Hindlimb muscle (tissue), 1 donor: Measurements from ENCODE around the gene CDCA8. TPM values are rescaled to one million over a fixed set of nuclear protein-coding genes. Genes with fewer than 3 reads are reported as not detected.
"Not testable (repeated sequence)": the region's sequence is repeated elsewhere in the genome, so short reads cannot be mapped to it uniquely, and the experiment has no call there.

Source experiments
- DNase-seq: peaks from one replicate; pipeline ENCODE4 v3.0.0-alpha.2; 2013
- polyA plus RNA-seq: library from polyadenylated mRNA; unstranded; fragments of 120-200 nt; gene quantifications from one replicate; pipeline ENCODE4 v1.2.1, GENCODE V29; 2013; ENCODE audit not compliant: insufficient read length

Gene CDCA8
- polyA plus RNA-seq, 1 donor, result 7.1 TPM

- not testable (repeated sequence) for DNase-seq
These were observed 46.3 kb downstream of the CDCA8 start for GRCh38 chr1:37738619-37739018.

- no peak for DNase-seq
These were observed 46.9 kb downstream of the CDCA8 start for GRCh38 chr1:37739222-37739621.

GRCh38 chr1:37741130-37741529, 48.8 kb downstream of the CDCA8 start:
- DNase-seq, result no peak

- DNase-seq, result no peak
These were observed 49.3 kb downstream of the CDCA8 start for GRCh38 chr1:37741662-37742061.

GRCh38 chr1:37746806-37747205, 54.5 kb downstream of the CDCA8 start:
- no peak for DNase-seq

GRCh38 chr1:37748565-37748964, 56.2 kb downstream of the CDCA8 start:
- no peak for DNase-seq

- DNase-seq, result no peak
These were observed 59.9 kb downstream of the CDCA8 start for GRCh38 chr1:37752213-37752582.

- DNase-seq, result no peak
These were observed 60.5 kb downstream of the CDCA8 start for GRCh38 chr1:37752583-37753471.

- no peak for DNase-seq
These were observed 61.4 kb downstream of the CDCA8 start for GRCh38 chr1:37753473-37754321.

GRCh38 chr1:37755290-37755689, 63.0 kb downstream of the CDCA8 start:
- DNase-seq, result no peak

- no peak for DNase-seq
These were observed 63.7 kb downstream of the CDCA8 start for GRCh38 chr1:37755951-37756560.

Other genes starting within 250 kb of the CDCA8 start
- gene ZC3H12A, start 217.9 kb upstream of the CDCA8 start, polyA plus RNA-seq, result 0.54 TPM
- gene MEAF6, start 177.8 kb upstream of the CDCA8 start, polyA plus RNA-seq, result 42.2 TPM
- gene SNIP1, start 138.2 kb upstream of the CDCA8 start, polyA plus RNA-seq, result 10.5 TPM
- 9.7 TPM for gene DNALI1, start 135.6 kb upstream of the CDCA8 start, polyA plus RNA-seq
- gene GNL2, start 96.6 kb upstream of the CDCA8 start, polyA plus RNA-seq, result 45.7 TPM
- not detected for gene RSPO1, start 57.6 kb upstream of the CDCA8 start, polyA plus RNA-seq
- gene EPHA10, start 72.6 kb downstream of the CDCA8 start, polyA plus RNA-seq, result not detected
- gene MANEAL, start 101.3 kb downstream of the CDCA8 start, polyA plus RNA-seq, result 2.9 TPM
- 46.7 TPM for gene C1orf122, start 115.3 kb downstream of the CDCA8 start, polyA plus RNA-seq
- 7.0 TPM for gene YRDC, start 115.7 kb downstream of the CDCA8 start, polyA plus RNA-seq
- 5.7 TPM for gene MTF1, start 167.1 kb downstream of the CDCA8 start, polyA plus RNA-seq